ENCODE measurements around the gene PFDN5. TPM values are rescaled to one million over a fixed set of nuclear protein-coding genes. Genes with fewer than 3 reads are reported as not detected.

PFDN5 gene
- total RNA-seq, 1 experiment from 2014 or later: 387 TPM

DNA sequence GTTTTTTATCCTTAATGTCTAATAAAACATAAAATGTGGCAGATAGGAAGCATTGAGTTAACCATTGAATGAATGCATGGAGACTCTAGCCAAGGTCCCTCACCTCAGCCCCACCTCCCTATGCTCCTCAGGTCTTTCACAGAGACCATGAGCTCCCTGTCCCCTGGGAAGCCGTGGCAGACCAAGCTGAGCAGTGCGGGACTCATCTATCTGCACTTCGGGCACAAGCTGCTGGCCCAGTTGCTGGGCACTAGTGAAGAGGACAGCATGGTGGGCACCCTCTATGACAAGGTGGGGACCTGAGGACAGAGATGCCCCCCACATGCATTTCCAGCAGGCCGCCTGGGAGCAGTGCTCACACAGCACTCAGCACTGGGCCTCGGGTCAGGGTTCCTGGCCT, 7.6 kb downstream of the PFDN5 start:
- no peak overlapping the region for H2AFZ ChIP-seq (ENCODE audit: low read length)
- no peaks in the 10 kb centered on the region for H3K9me3 ChIP-seq (ENCODE audit: low read length)
- no peaks in the 10 kb centered on the region for H4K20me1 ChIP-seq (ENCODE audit: insufficient read depth, low read depth, low read length)
- no peaks in the 10 kb centered on the region for H3K27me3 ChIP-seq (ENCODE audit: low read length)
- peaks cover 30% of the 10 kb centered on the region for H3K4me1 ChIP-seq (ENCODE audit: low read length)
- peaks cover 40% of the 10 kb centered on the region for H3K79me2 ChIP-seq (ENCODE audit: low read length)
- H3K27ac ChIP-seq (ENCODE audit: low read length): no peak overlapping the region
- no peak overlapping the region for H3K4me3 ChIP-seq (ENCODE audit: low read length)
- H3K36me3 ChIP-seq (ENCODE audit: insufficient read depth, low read length): peaks cover 33% of the 10 kb centered on the region
- no peaks in the 10 kb centered on the region for H3K9me2 ChIP-seq (replicated peaks; ENCODE audit: insufficient read depth, low read length)
- H3K9ac ChIP-seq (ENCODE audit: low read length): no peak overlapping the region
- DNase-seq: no peak
- no peak overlapping the region for H3K4me2 ChIP-seq (ENCODE audit: low read depth, low read length, poor library complexity, severe bottlenecking)

DNA sequence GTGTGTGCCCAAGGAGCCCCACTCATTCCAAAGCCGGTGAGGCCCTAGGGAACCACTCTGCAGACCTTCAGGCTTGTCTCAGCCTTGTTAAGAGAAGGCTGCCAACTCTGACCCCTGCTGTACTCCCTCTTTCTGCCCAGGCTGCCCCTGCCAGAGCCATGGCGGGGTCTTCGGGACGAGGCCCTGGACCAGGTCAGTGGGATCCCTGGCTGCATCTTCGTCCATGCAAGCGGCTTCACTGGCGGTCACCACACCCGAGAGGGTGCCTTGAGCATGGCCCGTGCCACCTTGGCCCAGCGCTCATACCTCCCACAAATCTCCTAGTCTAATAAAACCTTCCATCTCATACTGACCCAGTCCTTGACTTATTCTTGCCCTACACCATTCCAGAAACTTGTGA, 11.5 kb downstream of the PFDN5 start:
- peaks cover 18% of the 10 kb centered on the region for H3K79me2 ChIP-seq (ENCODE audit: low read length)
- peaks cover 22% of the 10 kb centered on the region for H3K36me3 ChIP-seq (ENCODE audit: insufficient read depth, low read length)
- no peak for DNase-seq
- no peak overlapping the region for H3K27ac ChIP-seq (ENCODE audit: low read length)
- no peak overlapping the region for H3K9ac ChIP-seq (ENCODE audit: low read length)
- H3K27me3 ChIP-seq (ENCODE audit: low read length): no peaks in the 10 kb centered on the region
- no peak overlapping the region for H2AFZ ChIP-seq (ENCODE audit: low read length)
- H3K4me1 ChIP-seq (ENCODE audit: low read length): peaks cover 6% of the 10 kb centered on the region; the same call in 1 of the 2 replicates
- no peaks in the 10 kb centered on the region for H4K20me1 ChIP-seq (ENCODE audit: insufficient read depth, low read depth, low read length)
- no peaks in the 10 kb centered on the region for H3K9me3 ChIP-seq (ENCODE audit: low read length)
- no peaks in the 10 kb centered on the region for H3K9me2 ChIP-seq (replicated peaks; ENCODE audit: insufficient read depth, low read length)
- H3K4me3 ChIP-seq (ENCODE audit: low read length): no peak overlapping the region
- no peak overlapping the region for H3K4me2 ChIP-seq (ENCODE audit: low read depth, low read length, poor library complexity, severe bottlenecking)

DNA sequence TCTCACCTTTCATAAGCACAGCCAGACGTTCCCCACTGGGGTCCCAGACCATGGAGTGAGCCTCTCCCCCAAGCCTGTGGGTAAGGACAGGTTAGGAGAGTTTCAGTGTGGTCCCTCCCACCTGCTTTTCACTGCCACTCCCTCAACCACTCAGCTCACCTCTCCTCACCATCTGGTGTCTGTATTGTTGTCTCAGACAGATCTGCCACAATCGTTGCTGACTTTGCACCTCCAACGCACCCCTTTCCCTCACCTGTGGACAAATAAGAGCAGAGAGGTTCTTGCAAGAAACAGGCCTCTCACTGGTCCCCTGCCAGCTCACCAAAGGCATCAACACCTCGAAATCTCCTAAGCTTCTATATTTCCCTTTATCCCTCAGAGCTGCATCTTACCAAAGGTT, 12.9 kb downstream of the PFDN5 start:
- Histone ChIP-seq H4K20me1 (ENCODE audit: insufficient read depth, low read depth, low read length) (no peaks in the 10 kb centered on the region), H3K4me1 (ENCODE audit: low read length) (no peaks in the 10 kb centered on the region), H3K27me3 (ENCODE audit: low read length) (no peaks in the 10 kb centered on the region), H3K9me3 (ENCODE audit: low read length) (no peaks in the 10 kb centered on the region), H3K4me2 (ENCODE audit: low read depth, low read length, poor library complexity, severe bottlenecking) (no peak overlapping the region), H3K79me2 (ENCODE audit: low read length) (peaks cover 4% of the 10 kb centered on the region), H2AFZ (ENCODE audit: low read length) (no peak overlapping the region), H3K27ac (ENCODE audit: low read length) (no peak overlapping the region), H3K36me3 (ENCODE audit: insufficient read depth, low read length) (peaks cover 12% of the 10 kb centered on the region), H3K9me2 (replicated peaks; ENCODE audit: insufficient read depth, low read length) (no peaks in the 10 kb centered on the region), H3K4me3 (ENCODE audit: low read length) (no peak overlapping the region), H3K9ac (ENCODE audit: low read length) (no peak overlapping the region)
- no peak for DNase-seq

DNA sequence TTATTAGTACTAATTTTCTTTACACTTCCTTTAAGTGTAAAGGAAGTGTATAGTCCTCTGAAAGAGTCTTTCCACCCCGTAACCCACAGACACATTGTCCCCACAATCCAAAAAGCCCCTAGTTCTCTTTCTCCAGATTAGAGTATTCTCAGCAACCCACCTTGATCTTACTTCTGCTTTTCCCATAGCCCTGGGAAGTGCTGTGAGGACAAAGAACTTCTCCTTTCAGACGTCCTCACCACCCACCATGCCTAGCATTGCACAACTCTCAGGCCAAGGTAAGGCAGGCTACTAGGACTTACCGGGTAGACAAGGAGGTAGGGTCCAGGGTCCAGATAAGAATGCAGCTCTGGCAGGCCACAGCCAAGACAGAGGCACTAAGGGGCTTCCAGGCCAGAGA, 18.7 kb downstream of the PFDN5 start:
- Histone ChIP-seq H3K4me2 (ENCODE audit: low read depth, low read length, poor library complexity, severe bottlenecking) (no peak overlapping the region), H3K27ac (ENCODE audit: low read length) (no peak overlapping the region), H3K4me1 (ENCODE audit: low read length) (no peaks in the 10 kb centered on the region), H3K4me3 (ENCODE audit: low read length) (no peak overlapping the region), H3K79me2 (ENCODE audit: low read length) (no peaks in the 10 kb centered on the region), H4K20me1 (ENCODE audit: insufficient read depth, low read depth, low read length) (no peaks in the 10 kb centered on the region), H3K27me3 (ENCODE audit: low read length) (no peaks in the 10 kb centered on the region), H2AFZ (ENCODE audit: low read length) (no peak overlapping the region), H3K9me3 (ENCODE audit: low read length) (no peaks in the 10 kb centered on the region), H3K9ac (ENCODE audit: low read length) (no peak overlapping the region), H3K9me2 (replicated peaks; ENCODE audit: insufficient read depth, low read length) (no peaks in the 10 kb centered on the region), H3K36me3 (ENCODE audit: insufficient read depth, low read length) (peaks cover 6% of the 10 kb centered on the region; the same call in 1 of the 2 replicates)
- no peak for DNase-seq

DNA sequence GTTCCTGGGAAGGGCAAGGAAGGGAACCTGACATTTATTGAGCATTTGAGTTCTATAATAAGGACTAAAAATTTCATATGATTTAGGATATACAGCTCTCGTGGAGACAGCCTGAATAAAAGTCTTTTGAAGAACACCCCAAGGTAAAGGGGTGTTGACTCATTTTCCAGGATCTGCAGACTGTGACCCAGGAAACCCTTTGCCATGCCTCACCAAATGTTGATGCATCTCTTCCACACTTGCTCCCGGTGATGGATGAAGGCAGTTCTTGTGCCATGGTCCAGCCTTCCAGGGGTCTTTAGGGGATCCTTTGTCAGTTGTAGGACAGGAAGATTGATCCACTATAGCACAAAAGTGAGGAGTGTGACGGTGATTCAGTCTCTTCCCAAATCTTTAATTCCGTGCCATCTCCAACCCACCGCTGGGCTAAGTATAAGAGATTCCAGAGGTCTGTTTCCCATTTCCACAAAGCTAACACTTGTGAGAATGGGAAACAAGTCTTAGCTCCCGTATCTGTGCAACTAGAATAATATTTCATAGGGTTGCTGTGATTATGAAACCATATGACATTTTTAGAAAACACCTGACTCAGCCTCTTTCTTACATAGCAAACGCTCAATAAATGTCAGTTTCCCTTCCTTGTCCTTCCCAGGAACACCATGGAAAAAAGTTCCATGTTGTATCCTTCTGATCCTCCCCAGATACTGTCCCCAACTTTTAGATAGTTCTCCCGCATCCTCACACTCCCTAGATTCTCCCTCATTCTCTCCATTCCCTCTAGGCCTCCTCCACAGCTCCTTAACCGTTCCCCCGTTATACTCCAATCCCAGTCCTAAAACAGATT, 25.2 kb downstream of the PFDN5 start:
- DNase-seq: no peak
- no peak overlapping the region for H2AFZ ChIP-seq (ENCODE audit: low read length)
- H3K9ac ChIP-seq (ENCODE audit: low read length): peak overlapping the region; percentile 76

DNA sequence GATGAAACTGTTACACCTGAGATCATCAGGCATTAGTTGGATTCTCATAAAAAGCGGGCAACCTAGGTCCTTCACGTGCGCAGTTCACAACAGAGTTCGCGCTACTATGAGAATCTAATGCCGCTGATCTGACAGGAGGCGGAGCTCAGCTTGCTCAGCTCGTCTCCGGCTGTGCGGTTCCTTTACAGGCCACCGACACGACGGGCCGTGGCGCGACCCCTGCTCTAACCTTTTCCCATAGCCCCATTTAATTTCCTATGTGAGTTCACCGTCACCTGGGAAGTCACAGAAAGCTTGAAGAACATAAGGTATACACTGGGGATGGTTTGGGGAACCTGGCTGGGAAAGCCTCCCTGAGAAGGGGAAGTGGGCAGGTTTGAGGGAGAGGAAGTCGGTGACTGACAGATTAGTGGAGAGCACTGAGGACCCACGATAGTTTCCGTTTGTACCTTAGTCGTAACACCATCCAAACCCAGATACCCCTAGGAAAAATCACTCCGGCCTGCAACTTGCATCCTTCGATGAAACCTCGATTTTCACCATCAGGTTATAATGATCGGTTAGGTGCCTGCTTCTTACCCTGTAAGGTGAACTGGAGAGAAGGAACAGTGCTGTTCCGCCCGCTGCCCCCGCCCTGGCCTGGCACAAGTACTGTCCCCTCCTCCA, 28.9 kb downstream of the PFDN5 start:
- no peaks in the 10 kb centered on the region for H3K27me3 ChIP-seq (ENCODE audit: low read length)
- H3K79me2 ChIP-seq (ENCODE audit: low read length): peaks cover 11% of the 10 kb centered on the region
- H2AFZ ChIP-seq (ENCODE audit: low read length): peak overlapping the region; percentile 84
- DNase-seq: peak; percentile 87
- H3K4me3 ChIP-seq (ENCODE audit: low read length): peak overlapping the region; percentile 67
- H3K9me2 ChIP-seq (replicated peaks; ENCODE audit: insufficient read depth, low read length): no peaks in the 10 kb centered on the region
- peak overlapping the region; percentile 80 for H3K27ac ChIP-seq (ENCODE audit: low read length)
- no peaks in the 10 kb centered on the region for H3K9me3 ChIP-seq (ENCODE audit: low read length)
- H3K4me2 ChIP-seq (ENCODE audit: low read depth, low read length, poor library complexity, severe bottlenecking): peak overlapping the region; percentile 83
- no peaks in the 10 kb centered on the region for H3K36me3 ChIP-seq (ENCODE audit: insufficient read depth, low read length)
- peak overlapping the region; percentile 74 for H3K9ac ChIP-seq (ENCODE audit: low read length)
- no peaks in the 10 kb centered on the region for H4K20me1 ChIP-seq (ENCODE audit: insufficient read depth, low read depth, low read length)
- peaks cover 52% of the 10 kb centered on the region for H3K4me1 ChIP-seq (ENCODE audit: low read length)

More for the DNA sequence above, 25.2 kb downstream of the PFDN5 start:
- peak overlapping the region; percentile 73 for H3K4me3 ChIP-seq (ENCODE audit: low read length)
- peaks cover 11% of the 10 kb centered on the region for H3K79me2 ChIP-seq (ENCODE audit: low read length)
- H3K27ac ChIP-seq (ENCODE audit: low read length): peak overlapping the region; percentile 79; the same call in 1 of the 2 replicates
- 0 out of 2 replicates have a peak, but pooled peaks cover 6% of the 10 kb centered on the region for H3K36me3 ChIP-seq (ENCODE audit: insufficient read depth, low read length)
- peaks cover 35% of the 10 kb centered on the region for H3K4me1 ChIP-seq (ENCODE audit: low read length)
- no peaks in the 10 kb centered on the region for H3K9me2 ChIP-seq (replicated peaks; ENCODE audit: insufficient read depth, low read length)
- H3K4me2 ChIP-seq (ENCODE audit: low read depth, low read length, poor library complexity, severe bottlenecking): peak overlapping the region; percentile 75
- H3K9me3 ChIP-seq (ENCODE audit: low read length): no peaks in the 10 kb centered on the region
- no peaks in the 10 kb centered on the region for H3K27me3 ChIP-seq (ENCODE audit: low read length)
- H4K20me1 ChIP-seq (ENCODE audit: insufficient read depth, low read depth, low read length): no peaks in the 10 kb centered on the region

DNA sequence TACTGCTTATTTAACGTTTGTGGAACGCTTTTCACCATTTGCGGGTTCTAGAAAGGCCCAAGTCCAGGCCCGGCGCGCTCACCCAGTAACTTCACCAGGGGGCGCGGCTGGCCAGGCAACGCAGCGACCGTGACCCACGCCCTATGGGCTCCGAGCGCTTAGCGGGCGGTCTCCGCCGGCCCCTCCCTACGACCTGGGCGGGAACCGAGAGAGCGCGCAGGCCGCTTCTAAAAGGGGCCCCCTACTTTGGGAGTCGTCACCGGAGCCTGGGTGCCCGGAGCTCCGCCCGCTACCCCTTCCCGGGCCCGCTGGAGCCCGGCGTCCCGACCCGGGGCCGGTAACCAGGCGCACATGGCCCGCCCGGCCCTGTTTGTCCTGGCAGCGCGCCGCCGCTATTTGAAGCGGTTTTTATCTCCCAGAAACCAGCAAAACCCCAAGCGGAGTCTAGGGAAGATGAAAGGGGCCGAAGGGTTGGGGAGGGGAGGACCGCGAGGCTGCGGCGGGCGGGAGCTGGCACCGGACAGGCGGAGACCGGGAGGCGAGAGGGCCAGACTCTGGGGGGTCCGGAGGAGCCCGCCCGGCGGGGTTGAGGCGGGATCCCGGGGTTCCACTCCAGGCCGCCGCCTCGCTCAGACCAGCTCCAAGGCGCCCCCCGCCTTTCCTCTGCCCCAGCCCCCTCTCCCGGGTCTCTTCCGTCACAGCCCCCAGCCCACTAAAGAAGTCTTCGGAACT, 29.6 kb downstream of the PFDN5 start:
- H4K20me1 ChIP-seq (ENCODE audit: insufficient read depth, low read depth, low read length): no peaks in the 10 kb centered on the region
- H3K9ac ChIP-seq (ENCODE audit: low read length): peak overlapping the region; percentile 74
- peak overlapping the region; percentile 84 for H2AFZ ChIP-seq (ENCODE audit: low read length)
- H3K4me2 ChIP-seq (ENCODE audit: low read depth, low read length, poor library complexity, severe bottlenecking): peak overlapping the region; percentile 83
- H3K4me1 ChIP-seq (ENCODE audit: low read length): peaks cover 52% of the 10 kb centered on the region
- no peaks in the 10 kb centered on the region for H3K9me2 ChIP-seq (replicated peaks; ENCODE audit: insufficient read depth, low read length)
- peaks cover 10% of the 10 kb centered on the region for H3K79me2 ChIP-seq (ENCODE audit: low read length)
- peak overlapping the region; percentile 80 for H3K27ac ChIP-seq (ENCODE audit: low read length)
- no peaks in the 10 kb centered on the region for H3K9me3 ChIP-seq (ENCODE audit: low read length)
- H3K4me3 ChIP-seq (ENCODE audit: low read length): peak overlapping the region; percentile 67
- no peaks in the 10 kb centered on the region for H3K27me3 ChIP-seq (ENCODE audit: low read length)
- DNase-seq: peak; percentile 96
- H3K36me3 ChIP-seq (ENCODE audit: insufficient read depth, low read length): no peaks in the 10 kb centered on the region

All from Karpas-422 (cell line).